Endodermal cell (in vitro differentiated cells): ENCODE measurements around the gene EFHC1. TPM values are rescaled to one million over a fixed set of nuclear protein-coding genes. Genes with fewer than 3 reads are reported as not detected.

Experiments used
- DNase-seq: peaks from one replicate; pipeline ENCODE4 v3.0.0-alpha.2; 2017
- H3K27ac ChIP-seq: 2 replicates; pipeline ENCODE4 v1.5.1; 2013; ENCODE audit warnings: mild to moderate bottlenecking, low read depth, low read length, moderate library complexity
- H3K27me3 ChIP-seq: 2 replicates; pipeline ENCODE4 v1.6.1; 2013; ENCODE audit warnings: mild to moderate bottlenecking, low read length, moderate library complexity; ENCODE audit not compliant: insufficient read depth, control insufficient read depth, poor library complexity, severe bottlenecking
- H3K36me3 ChIP-seq: 2 replicates; pipeline ENCODE4 v1.7.0; 2013; ENCODE audit warnings: mild to moderate bottlenecking, low read length, moderate library complexity; ENCODE audit not compliant: control insufficient read depth, insufficient read depth
- H3K4me1 ChIP-seq: one replicate; pipeline ENCODE4 v1.7.0; 2013; ENCODE audit warnings: low read length; ENCODE audit not compliant: control insufficient read depth, insufficient read depth
- H3K4me3 ChIP-seq: 2 replicates; pipeline ENCODE4 v1.5.1; 2013; ENCODE audit warnings: mild to moderate bottlenecking, low read length, moderate library complexity
- H3K9ac ChIP-seq: 2 replicates; pipeline ENCODE4 v1.6.1; 2013; ENCODE audit warnings: mild to moderate bottlenecking, low read length, moderate library complexity; ENCODE audit not compliant: poor library complexity, severe bottlenecking; ENCODE audit errors: extremely low read depth
- H3K9me3 ChIP-seq: 2 replicates; pipeline ENCODE4 v1.6.1; 2013; ENCODE audit warnings: mild to moderate bottlenecking, low read length, moderate library complexity; ENCODE audit not compliant: control insufficient read depth
- H3K27ac Mint-ChIP-seq: 2 replicates; pipeline ENCODE4 v1.8.0; 2020; ENCODE audit warnings: mixed read lengths
- H3K27me3 Mint-ChIP-seq: 2 replicates; pipeline ENCODE4 v1.8.0; 2021; ENCODE audit warnings: mild to moderate bottlenecking, mixed read lengths; ENCODE audit not compliant: insufficient read depth
- H3K36me3 Mint-ChIP-seq: 2 replicates; pipeline ENCODE4 v1.8.0; 2020; ENCODE audit warnings: low read depth, mixed read lengths
- H3K4me1 Mint-ChIP-seq: 2 replicates; pipeline ENCODE4 v1.8.0; 2020; ENCODE audit warnings: mixed read lengths
- H3K4me3 Mint-ChIP-seq: 2 replicates; pipeline ENCODE4 v1.8.0; 2020; ENCODE audit warnings: mild to moderate bottlenecking, moderate library complexity, mixed read lengths
- H3K9me3 Mint-ChIP-seq: 2 replicates; pipeline ENCODE4 v1.8.0; 2020; ENCODE audit warnings: mild to moderate bottlenecking, mixed read lengths
- WGBS, 2 experiments: methylation state at CpG; one replicate each; pipeline versions ENCODE4 v1.1.5 to v1.1.7; 2013; ENCODE audit warnings: missing lambda C conversion rate in 2 of 2, mixed read lengths in 1 of 2; ENCODE audit not compliant: insufficient coverage in 1 of 2, insufficient read length in 1 of 2; 5-methylcytosine and 5-hydroxymethylcytosine counted together
- total RNA-seq, 2 donors: library from RNA; stranded (reverse); fragmentation: NEBNext Ultra II Directional in 1 of 2; extraction: Animal tissue kit (Norgen Biotek cat#: 25700) in 1 of 2; gene quantifications; 2 replicates in 1 of 2; 3 replicates in 1 of 2; pipeline ENCODE4 v1.2.1, GENCODE V29; 2021
- TF ChIP-seq, protein P1 (sequence below): fragments of 200-600 bp; sonication (generic); conservative IDR thresholded peaks from 2 replicates; pipeline ENCODE4 v1.5.0; 2021; ENCODE audit warnings: antibody characterized with exemption, mild to moderate bottlenecking

The EFHC1 gene
- total RNA-seq, 2 donors from 2014 or later: 26.4 to 46.4 TPM

DNA sequence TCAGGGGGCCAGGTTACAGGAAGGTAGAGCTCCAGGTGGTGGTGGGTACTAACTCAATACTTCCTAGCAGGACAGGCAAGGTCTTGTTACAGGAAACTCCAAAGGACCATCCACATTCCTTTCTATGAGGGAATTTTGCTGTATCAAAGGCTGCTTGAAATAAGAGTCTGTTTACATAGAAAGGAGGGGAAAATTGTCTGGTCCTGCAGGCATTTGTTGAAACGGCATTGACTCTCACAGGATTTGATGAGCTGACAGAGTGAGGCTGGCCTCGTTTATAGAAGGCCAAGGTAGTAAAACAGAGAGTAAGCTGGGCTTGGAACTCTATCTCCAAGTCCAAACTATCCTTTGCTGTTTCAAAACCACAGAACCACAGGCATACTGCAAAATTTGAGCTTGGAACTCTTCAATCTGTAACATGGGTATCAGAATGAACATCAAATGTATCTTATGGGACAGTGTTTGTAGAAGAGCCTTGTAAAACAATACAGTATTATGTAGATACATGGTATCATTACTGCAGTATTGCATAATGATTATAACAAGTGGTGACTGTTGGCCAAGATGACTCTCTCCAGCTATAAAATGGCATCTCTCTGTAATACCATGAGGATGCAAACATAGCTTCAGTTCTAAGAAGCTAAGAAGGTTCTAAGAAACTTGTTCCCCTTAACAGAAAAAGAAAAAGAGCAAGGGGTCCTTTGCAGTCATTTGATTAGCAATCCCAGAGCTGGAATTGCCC, 95.2 kb downstream of the EFHC1 start:
- Histone ChIP-seq H3K27ac (peak overlapping the region; percentile 27), H3K4me1 (peaks cover 10% of the 10 kb centered on the region), H3K4me3 (no peak overlapping the region), H3K9ac (no peak overlapping the region), H3K27me3 (no peaks in the 10 kb centered on the region), H3K9me3 (no peaks in the 10 kb centered on the region), H3K36me3 (peaks cover 41% of the 10 kb centered on the region)
- 77 to 87% methylated on average over 2 of the region's 2 CpGs for WGBS, 2 experiments
- Mint-ChIP-seq H3K4me3 (no peak overlapping the region), H3K27me3 (no peaks in the 10 kb centered on the region), H3K9me3 (no peaks in the 10 kb centered on the region), H3K36me3 (peaks cover 51% of the 10 kb centered on the region), H3K27ac (no peak overlapping the region), H3K4me1 (peaks cover 18% of the 10 kb centered on the region)
- TF ChIP-seq, protein P1, sequence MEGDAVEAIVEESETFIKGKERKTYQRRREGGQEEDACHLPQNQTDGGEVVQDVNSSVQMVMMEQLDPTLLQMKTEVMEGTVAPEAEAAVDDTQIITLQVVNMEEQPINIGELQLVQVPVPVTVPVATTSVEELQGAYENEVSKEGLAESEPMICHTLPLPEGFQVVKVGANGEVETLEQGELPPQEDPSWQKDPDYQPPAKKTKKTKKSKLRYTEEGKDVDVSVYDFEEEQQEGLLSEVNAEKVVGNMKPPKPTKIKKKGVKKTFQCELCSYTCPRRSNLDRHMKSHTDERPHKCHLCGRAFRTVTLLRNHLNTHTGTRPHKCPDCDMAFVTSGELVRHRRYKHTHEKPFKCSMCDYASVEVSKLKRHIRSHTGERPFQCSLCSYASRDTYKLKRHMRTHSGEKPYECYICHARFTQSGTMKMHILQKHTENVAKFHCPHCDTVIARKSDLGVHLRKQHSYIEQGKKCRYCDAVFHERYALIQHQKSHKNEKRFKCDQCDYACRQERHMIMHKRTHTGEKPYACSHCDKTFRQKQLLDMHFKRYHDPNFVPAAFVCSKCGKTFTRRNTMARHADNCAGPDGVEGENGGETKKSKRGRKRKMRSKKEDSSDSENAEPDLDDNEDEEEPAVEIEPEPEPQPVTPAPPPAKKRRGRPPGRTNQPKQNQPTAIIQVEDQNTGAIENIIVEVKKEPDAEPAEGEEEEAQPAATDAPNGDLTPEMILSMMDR: no peak
- DNase-seq: no peak

DNA sequence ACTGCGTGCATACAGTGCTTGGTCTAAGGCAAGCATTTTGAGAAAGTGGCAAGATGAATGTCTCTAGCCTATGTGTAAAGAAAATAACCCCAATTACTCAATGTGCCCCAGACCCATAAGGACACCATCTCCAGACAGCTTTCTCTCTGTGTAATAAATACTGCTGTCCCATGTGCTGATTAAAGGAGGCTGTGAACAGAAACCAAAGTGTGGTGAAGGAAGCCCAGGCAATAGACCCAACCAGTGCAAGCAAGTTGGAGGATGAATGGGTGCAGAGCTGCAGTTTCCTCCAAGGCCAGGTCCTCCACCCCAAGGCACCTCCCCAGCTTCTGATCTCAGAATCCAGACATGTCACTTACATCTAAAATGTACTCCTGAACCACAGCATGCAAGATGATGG, 96.1 kb downstream of the EFHC1 start:
- H3K27me3 ChIP-seq: no peaks in the 10 kb centered on the region
- no peak overlapping the region for H3K27ac ChIP-seq
- DNase-seq: no peak
- WGBS, 2 experiments: 93% methylated on average over 1 of the region's 1 CpG; no CpG with 5 or more reads in 1 of the 2 experiments
- peaks cover 18% of the 10 kb centered on the region for H3K4me1 Mint-ChIP-seq
- H3K36me3 ChIP-seq: peaks cover 41% of the 10 kb centered on the region
- no peaks in the 10 kb centered on the region for H3K9me3 ChIP-seq
- H3K27ac Mint-ChIP-seq: no peak overlapping the region
- H3K27me3 Mint-ChIP-seq: no peaks in the 10 kb centered on the region
- no peak overlapping the region for H3K4me3 Mint-ChIP-seq
- H3K4me3 ChIP-seq: no peak overlapping the region
- no peak overlapping the region for H3K9ac ChIP-seq
- peaks cover 10% of the 10 kb centered on the region for H3K4me1 ChIP-seq
- peaks cover 46% of the 10 kb centered on the region for H3K36me3 Mint-ChIP-seq
- TF ChIP-seq, protein P1: no peak
- no peaks in the 10 kb centered on the region for H3K9me3 Mint-ChIP-seq

DNA sequence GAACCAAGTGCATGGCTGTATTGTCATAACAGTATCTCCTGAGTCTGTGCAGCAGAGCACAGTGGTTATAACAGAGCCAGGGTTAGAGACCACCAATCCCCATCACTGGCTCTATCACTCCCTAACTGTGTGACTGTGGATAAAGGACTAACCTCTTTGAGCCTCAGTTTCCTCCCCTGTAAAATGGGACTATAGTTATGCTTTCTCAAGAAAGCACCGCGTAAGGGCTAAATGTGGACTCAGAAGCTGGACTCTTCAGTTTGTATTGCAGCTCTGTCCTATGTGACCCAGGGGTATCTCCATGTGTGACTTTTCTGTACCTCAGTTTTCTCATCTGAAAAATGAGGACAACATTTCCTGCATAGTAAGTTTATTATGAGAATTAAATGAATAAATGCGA, 96.8 kb downstream of the EFHC1 start:
- Mint-ChIP-seq H3K36me3 (peaks cover 40% of the 10 kb centered on the region), H3K4me1 (peaks cover 19% of the 10 kb centered on the region), H3K9me3 (no peaks in the 10 kb centered on the region), H3K27ac (no peak overlapping the region), H3K4me3 (no peak overlapping the region), H3K27me3 (no peaks in the 10 kb centered on the region)
- 92 to 96% methylated on average over 3 of the region's 3 CpGs for WGBS, 2 experiments
- H3K27me3 ChIP-seq: no peaks in the 10 kb centered on the region
- H3K4me3 ChIP-seq: no peak overlapping the region
- no peaks in the 10 kb centered on the region for H3K9me3 ChIP-seq
- no peak overlapping the region for H3K9ac ChIP-seq
- DNase-seq: no peak
- peaks cover 10% of the 10 kb centered on the region for H3K4me1 ChIP-seq
- peaks cover 35% of the 10 kb centered on the region for H3K36me3 ChIP-seq
- TF ChIP-seq, protein P1: no peak
- no peak overlapping the region for H3K27ac ChIP-seq
